Measurements from ENCODE around the gene ASIP. TPM values are rescaled to one million over a fixed set of nuclear protein-coding genes. Genes with fewer than 3 reads are reported as not detected.

ASIP gene
- total and polyA plus RNA-seq, 2 of the 13 experiments (the other 11 are each of a cell fraction or from before 2014, with no cell fraction given): not detected

- no peak for TF ChIP-seq ZBTB33 (CRISPR knock-in tag; IDR thresholded peaks at IDR 0.05)
- TF ChIP-seq RBAK (CRISPR knock-in tag; IDR thresholded peaks at IDR 0.05): 0 out of 2 replicates have a peak, but pooled peaks have one; percentile 6
- no peak for TF ChIP-seq KAT2B (IDR thresholded peaks at IDR 0.05; ENCODE audit: borderline replicate concordance, low read depth, low read length)
- no peak for TF ChIP-seq SRSF9 (IDR thresholded peaks at IDR 0.05; ENCODE audit: borderline replicate concordance, insufficient read depth, low read depth, low read length, poor library complexity, severe bottlenecking)
- TF ChIP-seq ETV5 (CRISPR knock-in tag; IDR thresholded peaks at IDR 0.05; ENCODE audit: borderline replicate concordance): no peak
- peak; percentile 64; the same call in 1 of the 2 replicates for TF ChIP-seq KLF6 (CRISPR knock-in tag; IDR thresholded peaks at IDR 0.05)
- peak in 1 of 2 experiments; percentile 62; a peak in 1 of 4 replicates for TF ChIP-seq ATF4 (CRISPR knock-in tag; IDR thresholded peaks at IDR 0.05)
- peak; percentile 95 for TF ChIP-seq KLF11 (CRISPR knock-in tag; IDR thresholded peaks at IDR 0.05)
- peak; percentile 49; the same call in 1 of the 2 replicates for TF ChIP-seq BRF2 (CRISPR knock-in tag; IDR thresholded peaks at IDR 0.05)
- peak; percentile 90 for TF ChIP-seq PBX3 (CRISPR knock-in tag; IDR thresholded peaks at IDR 0.05; ENCODE audit: borderline replicate concordance)
- TF ChIP-seq PHF20 (CRISPR knock-in tag; IDR thresholded peaks at IDR 0.05): peak; percentile 74
- TF ChIP-seq ZBTB10 (CRISPR knock-in tag; IDR thresholded peaks at IDR 0.05; ENCODE audit: borderline replicate concordance): peak; percentile 66
- peak; percentile 95 for TF ChIP-seq KDM2A (CRISPR knock-in tag; IDR thresholded peaks at IDR 0.05; ENCODE audit: borderline replicate concordance, low read depth)
- peak; percentile 76; the same call in 1 of the 2 replicates for TF ChIP-seq ZSCAN20 (CRISPR knock-in tag; IDR thresholded peaks at IDR 0.05; ENCODE audit: borderline replicate concordance)
- peak; percentile 45 for TF ChIP-seq FOXA3 (CRISPR knock-in tag; IDR thresholded peaks at IDR 0.05)
- TF ChIP-seq ZNF414 (CRISPR knock-in tag; IDR thresholded peaks at IDR 0.05): 0 out of 2 replicates have a peak, but pooled peaks have one; percentile 64
- no peak for TF ChIP-seq PAWR (CRISPR knock-in tag; IDR thresholded peaks at IDR 0.05; ENCODE audit: borderline replicate concordance)
Observed at GRCh38 chr20:34302723-34303533, 61.7 kb downstream of the ASIP start, which contains the start of gene AHCY (continued).

Data from HepG2 (cell line).